ENCODE measurements around the gene VEZT. TPM values are rescaled to one million over a fixed set of nuclear protein-coding genes. Genes with fewer than 3 reads are reported as not detected.

The VEZT gene
- total RNA-seq, 1 experiment from 2014 or later = 107 TPM

DNA sequence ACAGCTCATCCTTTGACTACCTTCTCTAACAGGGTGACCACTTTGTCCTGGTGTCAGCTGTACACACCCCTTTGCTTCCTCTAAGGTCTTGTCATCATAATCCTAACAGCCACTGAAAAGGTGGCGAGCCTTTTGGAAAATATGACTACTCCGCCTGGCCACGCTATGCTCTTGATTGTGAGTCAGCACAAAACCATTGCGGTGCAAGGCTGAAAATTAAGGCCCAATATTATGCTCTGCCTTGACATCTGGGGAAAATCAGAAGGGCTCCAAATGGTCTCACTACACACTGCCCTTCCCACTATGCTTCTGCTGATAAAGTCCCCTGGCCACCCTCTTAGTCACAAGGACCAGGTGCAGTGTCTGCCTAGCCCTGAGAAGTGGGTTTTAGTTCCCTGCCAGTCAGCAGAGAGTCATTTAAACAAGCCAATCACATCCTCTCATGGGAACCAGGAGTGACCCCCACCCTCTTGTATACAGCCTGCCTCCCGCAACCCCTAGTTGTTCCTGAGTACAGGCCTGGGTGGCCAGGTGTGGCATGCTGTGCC lies 34.7 kb upstream of the VEZT start:
- H3K27ac ChIP-seq (ENCODE audit: low read depth, low read length, poor library complexity, severe bottlenecking) = no peak overlapping the region
- ChIA-PET CTCF (no interaction called here), POLR2A (ENCODE audit: low non-redundant PET) (no interaction called here)
- TF ChIP-seq, protein P1, sequence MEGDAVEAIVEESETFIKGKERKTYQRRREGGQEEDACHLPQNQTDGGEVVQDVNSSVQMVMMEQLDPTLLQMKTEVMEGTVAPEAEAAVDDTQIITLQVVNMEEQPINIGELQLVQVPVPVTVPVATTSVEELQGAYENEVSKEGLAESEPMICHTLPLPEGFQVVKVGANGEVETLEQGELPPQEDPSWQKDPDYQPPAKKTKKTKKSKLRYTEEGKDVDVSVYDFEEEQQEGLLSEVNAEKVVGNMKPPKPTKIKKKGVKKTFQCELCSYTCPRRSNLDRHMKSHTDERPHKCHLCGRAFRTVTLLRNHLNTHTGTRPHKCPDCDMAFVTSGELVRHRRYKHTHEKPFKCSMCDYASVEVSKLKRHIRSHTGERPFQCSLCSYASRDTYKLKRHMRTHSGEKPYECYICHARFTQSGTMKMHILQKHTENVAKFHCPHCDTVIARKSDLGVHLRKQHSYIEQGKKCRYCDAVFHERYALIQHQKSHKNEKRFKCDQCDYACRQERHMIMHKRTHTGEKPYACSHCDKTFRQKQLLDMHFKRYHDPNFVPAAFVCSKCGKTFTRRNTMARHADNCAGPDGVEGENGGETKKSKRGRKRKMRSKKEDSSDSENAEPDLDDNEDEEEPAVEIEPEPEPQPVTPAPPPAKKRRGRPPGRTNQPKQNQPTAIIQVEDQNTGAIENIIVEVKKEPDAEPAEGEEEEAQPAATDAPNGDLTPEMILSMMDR (conservative IDR thresholded peaks at IDR 0.05; ENCODE audit: low read depth, low read length) = no peak
- no TSS peak for BruUV-seq (replicated peaks)
- intact Hi-C loops (cut with micrococcal nuclease; ENCODE audit: unreplicated experiment) = no loop called here
- H3K4me3 ChIP-seq (ENCODE audit: low read depth, low read length, poor library complexity, severe bottlenecking) = no peak overlapping the region
- H3K27me3 ChIP-seq (replicated peaks; ENCODE audit: insufficient read depth, low read depth, low read length, poor library complexity) = no peaks in the 10 kb centered on the region
- no peak for DNase-seq (ENCODE audit: low spot score)
- no peaks in the 10 kb centered on the region for H3K36me3 ChIP-seq (ENCODE audit: insufficient read depth, low read length, poor library complexity, severe bottlenecking)
- no peaks in the 10 kb centered on the region for H3K4me1 ChIP-seq (ENCODE audit: insufficient read depth, low read length, poor library complexity, severe bottlenecking)
- no peaks in the 10 kb centered on the region for H3K9me3 ChIP-seq (ENCODE audit: low read depth, low read length, poor library complexity, severe bottlenecking)

- Histone ChIP-seq H3K9me3 (ENCODE audit: low read depth, low read length, poor library complexity, severe bottlenecking) (no peaks in the 10 kb centered on the region), H3K36me3 (ENCODE audit: insufficient read depth, low read length, poor library complexity, severe bottlenecking) (no peaks in the 10 kb centered on the region), H3K27ac (ENCODE audit: low read depth, low read length, poor library complexity, severe bottlenecking) (no peak overlapping the region), H3K27me3 (replicated peaks; ENCODE audit: insufficient read depth, low read depth, low read length, poor library complexity) (no peaks in the 10 kb centered on the region), H3K4me1 (ENCODE audit: insufficient read depth, low read length, poor library complexity, severe bottlenecking) (no peaks in the 10 kb centered on the region), H3K4me3 (ENCODE audit: low read depth, low read length, poor library complexity, severe bottlenecking) (no peak overlapping the region)
- BruUV-seq (replicated peaks) = no TSS peak
- ChIA-PET CTCF (no interaction called here), POLR2A (ENCODE audit: low non-redundant PET) (no interaction called here)
- no peak for DNase-seq (ENCODE audit: low spot score)
- intact Hi-C loops (cut with micrococcal nuclease; ENCODE audit: unreplicated experiment) = no loop called here
- TF ChIP-seq, protein P1 (conservative IDR thresholded peaks at IDR 0.05; ENCODE audit: low read depth, low read length) = no peak
- TF ChIP-seq EZH2 (IDR thresholded peaks at IDR 0.05; ENCODE audit: borderline replicate concordance, low read depth, low read length, poor library complexity, severe bottlenecking) = no peak
Measured at GRCh38 chr12:95184121-95184520, 33.5 kb upstream of the VEZT start.

- H3K27ac ChIP-seq (ENCODE audit: low read depth, low read length, poor library complexity, severe bottlenecking) = no peak overlapping the region
- no TSS peak for BruUV-seq (replicated peaks)
- no peaks in the 10 kb centered on the region for H3K27me3 ChIP-seq (replicated peaks; ENCODE audit: insufficient read depth, low read depth, low read length, poor library complexity)
- H3K9me3 ChIP-seq (ENCODE audit: low read depth, low read length, poor library complexity, severe bottlenecking) = no peaks in the 10 kb centered on the region
- H3K4me1 ChIP-seq (ENCODE audit: insufficient read depth, low read length, poor library complexity, severe bottlenecking) = no peaks in the 10 kb centered on the region
- no peak for TF ChIP-seq EZH2 (IDR thresholded peaks at IDR 0.05; ENCODE audit: borderline replicate concordance, low read depth, low read length, poor library complexity, severe bottlenecking)
- TF ChIP-seq, protein P1 (conservative IDR thresholded peaks at IDR 0.05; ENCODE audit: low read depth, low read length) = no peak
- H3K36me3 ChIP-seq (ENCODE audit: insufficient read depth, low read length, poor library complexity, severe bottlenecking) = no peaks in the 10 kb centered on the region
- intact Hi-C loops (cut with micrococcal nuclease; ENCODE audit: unreplicated experiment) = no loop called here
- ChIA-PET POLR2A (ENCODE audit: low non-redundant PET) (interaction anchor here (0.5 kb wide), 1 partner anchor 289 kb away, joined by 5 read pairs; the partner anchor contains the start of gene METAP2), CTCF (no interaction called here)
- no peak overlapping the region for H3K4me3 ChIP-seq (ENCODE audit: low read depth, low read length, poor library complexity, severe bottlenecking)
- no peak for DNase-seq (ENCODE audit: low spot score)
Measured at GRCh38 chr12:95185072-95185471, 32.5 kb upstream of the VEZT start.

Measured in A673 (cell line).